GM06990 (cell line): Measurements from ENCODE around the gene MN1.

Source experiments
- DNase-seq: peaks from one replicate; pipeline ENCODE4 v3.0.0-alpha.2; 2011; ENCODE audit not compliant: insufficient read length; ENCODE audit errors: extremely low read depth
- H3K27me3 ChIP-seq: replicated peaks from 2 replicates; pipeline ENCODE4 v1.6.0; 2011; ENCODE audit warnings: low read length; ENCODE audit not compliant: control insufficient read depth, insufficient read depth
- H3K36me3 ChIP-seq: 2 replicates; pipeline ENCODE4 v1.5.1; 2011; ENCODE audit warnings: low read length; ENCODE audit not compliant: control insufficient read depth, insufficient read depth
- H3K4me3 ChIP-seq: replicated peaks from 2 replicates; pipeline ENCODE4 v1.5.1; 2011; ENCODE audit warnings: low read depth, mild to moderate bottlenecking, control low read depth, low read length
- TF ChIP-seq, protein P1 (sequence below): IDR thresholded peaks from 2 replicates; pipeline ENCODE4 v1.5.1; 2011; ENCODE audit warnings: low read length, control low read depth, mild to moderate bottlenecking, inconsistent platforms; ENCODE audit not compliant: insufficient read depth, poor library complexity, severe bottlenecking

The MN1 gene

DNA sequence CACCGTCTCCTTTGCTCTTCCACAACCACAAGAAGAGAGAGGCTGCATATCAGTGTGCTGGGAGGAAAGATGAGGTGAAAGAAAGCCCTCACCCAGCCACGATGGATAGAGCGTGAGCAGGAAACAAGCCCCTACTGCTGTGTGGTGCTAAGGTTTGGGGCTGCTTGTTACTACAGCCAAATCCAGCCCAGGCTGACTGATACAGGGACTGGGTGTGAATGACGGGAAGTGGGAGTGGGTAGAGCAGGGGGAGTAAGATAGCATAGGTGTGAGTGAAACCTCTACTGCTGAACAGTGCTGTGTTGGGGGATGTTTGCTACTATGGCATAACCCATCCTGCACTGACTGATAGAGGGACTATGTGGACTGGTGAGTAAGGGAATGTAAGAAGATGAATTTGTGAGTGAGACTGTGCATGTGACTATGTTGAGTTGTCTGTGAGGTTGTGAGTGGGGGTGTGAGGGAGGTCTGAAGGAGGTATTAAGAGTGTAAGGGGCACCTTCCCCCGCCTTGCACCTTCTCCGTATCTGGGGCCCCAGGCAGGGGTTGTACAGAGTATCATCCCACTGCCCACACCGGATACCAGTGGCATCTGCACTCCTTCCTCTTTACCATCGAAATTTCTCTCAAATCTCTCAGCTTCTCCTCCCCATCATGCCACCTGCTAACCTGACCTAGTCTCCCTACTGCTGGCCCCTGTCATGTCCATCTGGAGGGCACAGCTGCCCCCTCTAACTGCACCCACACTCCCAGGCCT lies 91.5 kb downstream of the MN1 start:
- Histone ChIP-seq H3K36me3 (no peaks in the 10 kb centered on the region), H3K27me3 (no peaks in the 10 kb centered on the region; the same call in 1 of the 2 replicates), H3K4me3 (no peak overlapping the region)
- DNase-seq, result no peak
- TF ChIP-seq, protein P1, sequence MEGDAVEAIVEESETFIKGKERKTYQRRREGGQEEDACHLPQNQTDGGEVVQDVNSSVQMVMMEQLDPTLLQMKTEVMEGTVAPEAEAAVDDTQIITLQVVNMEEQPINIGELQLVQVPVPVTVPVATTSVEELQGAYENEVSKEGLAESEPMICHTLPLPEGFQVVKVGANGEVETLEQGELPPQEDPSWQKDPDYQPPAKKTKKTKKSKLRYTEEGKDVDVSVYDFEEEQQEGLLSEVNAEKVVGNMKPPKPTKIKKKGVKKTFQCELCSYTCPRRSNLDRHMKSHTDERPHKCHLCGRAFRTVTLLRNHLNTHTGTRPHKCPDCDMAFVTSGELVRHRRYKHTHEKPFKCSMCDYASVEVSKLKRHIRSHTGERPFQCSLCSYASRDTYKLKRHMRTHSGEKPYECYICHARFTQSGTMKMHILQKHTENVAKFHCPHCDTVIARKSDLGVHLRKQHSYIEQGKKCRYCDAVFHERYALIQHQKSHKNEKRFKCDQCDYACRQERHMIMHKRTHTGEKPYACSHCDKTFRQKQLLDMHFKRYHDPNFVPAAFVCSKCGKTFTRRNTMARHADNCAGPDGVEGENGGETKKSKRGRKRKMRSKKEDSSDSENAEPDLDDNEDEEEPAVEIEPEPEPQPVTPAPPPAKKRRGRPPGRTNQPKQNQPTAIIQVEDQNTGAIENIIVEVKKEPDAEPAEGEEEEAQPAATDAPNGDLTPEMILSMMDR, result no peak

DNA sequence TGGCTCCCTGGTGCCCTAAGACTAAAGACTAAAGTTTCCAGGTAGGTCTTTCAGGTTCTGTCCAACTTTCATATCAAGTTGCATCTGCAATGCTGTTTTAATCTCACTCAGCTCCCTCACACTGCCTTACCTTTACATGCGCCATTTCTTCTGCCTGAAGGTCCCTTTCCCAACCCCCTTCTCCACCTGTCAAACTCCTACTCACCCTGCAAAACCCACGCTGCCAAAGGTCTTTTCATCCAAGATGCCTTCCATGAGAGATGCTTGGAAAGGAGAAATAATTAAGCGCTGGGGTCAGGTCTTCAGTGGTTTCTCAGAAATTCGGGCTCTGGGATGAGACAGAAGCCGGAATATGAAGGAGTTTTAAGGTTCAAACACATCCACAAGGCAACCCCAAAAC lies 95.1 kb downstream of the MN1 start:
- DNase-seq, result no peak
- Histone ChIP-seq H3K27me3 (no peaks in the 10 kb centered on the region), H3K4me3 (no peak overlapping the region), H3K36me3 (no peaks in the 10 kb centered on the region)
- TF ChIP-seq, protein P1, result no peak

DNA sequence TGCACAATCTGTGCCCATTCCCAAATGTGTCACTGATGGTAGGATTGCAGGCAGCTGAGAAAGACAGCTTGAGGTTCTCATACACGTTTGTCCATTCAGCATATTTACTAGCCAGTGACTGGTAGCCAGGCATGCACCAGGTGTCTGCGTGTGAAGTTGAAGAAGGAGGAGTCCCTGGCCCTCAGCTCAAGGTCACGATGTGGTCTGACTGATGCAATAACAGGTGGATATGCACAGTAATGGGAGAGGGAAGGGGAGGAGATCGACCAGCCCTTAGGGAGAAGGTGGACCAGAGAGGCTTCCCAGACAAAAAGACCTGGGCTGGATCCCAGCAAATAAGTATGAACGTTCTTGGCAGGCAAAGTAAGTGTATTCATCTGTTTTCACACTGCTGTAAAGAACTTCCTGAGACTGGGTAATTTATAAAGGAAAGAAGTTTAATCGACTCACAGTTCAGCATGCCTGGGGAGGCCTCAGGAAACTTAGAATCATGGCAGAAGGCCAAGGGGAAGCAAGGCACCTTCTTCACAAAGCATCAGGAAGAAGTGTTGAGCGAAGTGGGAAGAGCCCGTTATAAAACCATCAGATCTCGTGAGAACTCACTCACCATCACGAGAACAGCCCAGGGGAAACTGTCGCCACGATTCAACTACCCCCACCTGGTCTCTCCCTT lies 96.0 kb downstream of the MN1 start:
- H3K4me3 ChIP-seq, result no peak overlapping the region
- H3K36me3 ChIP-seq, result no peaks in the 10 kb centered on the region
- no peaks in the 10 kb centered on the region for H3K27me3 ChIP-seq
- TF ChIP-seq, protein P1, result no peak
- no peak for DNase-seq

DNA sequence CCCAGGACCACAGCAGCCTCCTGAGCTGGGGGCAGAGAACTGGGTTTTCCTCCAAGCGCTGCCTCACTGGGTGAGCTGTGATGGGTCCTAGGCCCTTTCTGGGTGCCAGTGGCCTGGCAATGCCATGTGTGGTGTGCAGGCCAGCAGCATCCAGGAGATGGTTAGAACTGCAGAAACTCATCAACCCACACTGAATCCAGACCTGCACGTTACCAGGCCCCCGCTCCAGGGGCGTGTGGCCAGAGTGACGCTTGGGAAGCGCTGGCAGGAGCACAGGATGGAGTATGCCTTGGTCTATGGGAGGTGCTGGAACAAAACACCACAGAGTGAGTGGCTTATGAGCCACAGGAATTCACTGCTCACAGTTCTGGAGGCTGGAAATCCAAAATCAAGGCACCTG lies 97.0 kb downstream of the MN1 start:
- H3K27me3 ChIP-seq, result no peaks in the 10 kb centered on the region

DNA sequence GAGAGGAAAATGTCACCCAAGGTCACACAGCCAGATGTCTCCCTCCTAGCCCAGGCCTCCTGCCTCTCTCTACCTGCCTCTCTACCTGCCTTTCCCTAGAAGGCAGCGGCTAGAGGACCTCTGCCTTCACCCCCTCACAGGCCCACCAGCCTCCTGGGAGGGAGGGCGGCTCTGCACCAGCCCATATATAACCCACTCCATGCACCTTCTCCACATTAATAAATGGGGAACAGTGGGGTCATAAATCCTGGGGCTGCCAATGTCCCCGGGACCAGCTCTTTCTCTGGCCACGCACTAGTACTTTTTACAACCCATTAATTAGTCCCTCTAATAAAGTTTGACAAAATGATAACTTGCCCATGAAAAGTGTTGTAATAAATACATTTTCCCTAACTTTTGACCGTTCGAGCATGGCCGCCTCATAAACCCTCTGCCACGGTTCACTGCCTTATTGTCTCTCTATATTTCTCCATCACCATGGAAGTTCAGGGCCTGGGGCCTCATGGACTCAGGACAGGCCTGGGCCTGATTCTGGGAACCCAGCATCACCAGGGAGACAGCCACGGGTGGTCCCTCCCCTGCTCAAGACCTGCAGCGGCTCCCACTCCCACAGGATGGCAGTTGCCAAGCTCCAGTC lies 102.1 kb downstream of the MN1 start:
- H3K4me3 ChIP-seq, result no peak overlapping the region
- DNase-seq, result no peak
- TF ChIP-seq, protein P1, result no peak
- H3K27me3 ChIP-seq, result no peaks in the 10 kb centered on the region
- H3K36me3 ChIP-seq, result no peaks in the 10 kb centered on the region

More for the DNA sequence above, 97.0 kb downstream of the MN1 start:
- TF ChIP-seq, protein P1, result no peak
- Histone ChIP-seq H3K36me3 (no peaks in the 10 kb centered on the region), H3K4me3 (no peak overlapping the region)
- DNase-seq, result no peak
